ENCODE measurements around the gene NACC2.

Gene NACC2

DNA sequence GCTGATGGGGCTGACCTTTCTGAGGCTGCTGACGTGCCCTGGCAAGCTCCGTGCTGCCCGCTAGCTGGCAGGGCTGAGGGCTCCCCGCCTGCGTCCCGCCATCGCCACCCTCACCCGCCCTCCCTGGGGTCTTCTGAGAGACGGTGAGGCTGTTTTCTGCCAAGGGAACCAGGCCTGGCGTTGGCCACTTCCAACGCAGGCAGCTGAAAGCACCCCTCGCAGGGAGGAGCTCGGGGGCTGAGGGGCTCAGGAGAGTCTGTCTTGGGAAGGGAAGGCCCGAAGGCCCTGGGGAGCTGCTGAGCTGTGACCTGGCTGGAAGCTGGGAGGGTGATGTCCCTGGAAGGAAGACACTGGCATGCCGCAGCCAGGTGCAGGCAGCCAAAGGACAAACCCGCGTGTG is 33.3 kb upstream of the NACC2 start:
- DNase-seq = no peak

DNA sequence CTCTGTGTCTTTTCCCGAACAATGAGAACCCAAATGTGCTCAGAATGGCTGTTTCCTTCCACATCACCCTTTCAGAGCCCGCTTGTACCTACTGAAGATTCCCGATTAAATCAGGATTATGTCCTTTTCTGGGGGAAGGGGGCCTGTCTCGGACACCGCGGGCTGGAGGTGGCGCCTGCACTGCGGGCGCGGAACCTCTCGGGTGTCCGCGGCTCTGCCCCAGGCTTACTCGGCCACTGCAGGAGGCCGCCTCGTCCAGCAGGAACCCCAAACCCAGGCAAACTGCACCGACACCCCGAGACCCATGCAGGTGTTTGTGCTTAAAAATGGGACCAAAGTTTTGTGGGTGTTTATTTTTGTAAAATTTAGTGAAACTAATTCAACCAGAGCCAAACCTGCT is 32.2 kb upstream of the NACC2 start:
- no peak for DNase-seq

DNA sequence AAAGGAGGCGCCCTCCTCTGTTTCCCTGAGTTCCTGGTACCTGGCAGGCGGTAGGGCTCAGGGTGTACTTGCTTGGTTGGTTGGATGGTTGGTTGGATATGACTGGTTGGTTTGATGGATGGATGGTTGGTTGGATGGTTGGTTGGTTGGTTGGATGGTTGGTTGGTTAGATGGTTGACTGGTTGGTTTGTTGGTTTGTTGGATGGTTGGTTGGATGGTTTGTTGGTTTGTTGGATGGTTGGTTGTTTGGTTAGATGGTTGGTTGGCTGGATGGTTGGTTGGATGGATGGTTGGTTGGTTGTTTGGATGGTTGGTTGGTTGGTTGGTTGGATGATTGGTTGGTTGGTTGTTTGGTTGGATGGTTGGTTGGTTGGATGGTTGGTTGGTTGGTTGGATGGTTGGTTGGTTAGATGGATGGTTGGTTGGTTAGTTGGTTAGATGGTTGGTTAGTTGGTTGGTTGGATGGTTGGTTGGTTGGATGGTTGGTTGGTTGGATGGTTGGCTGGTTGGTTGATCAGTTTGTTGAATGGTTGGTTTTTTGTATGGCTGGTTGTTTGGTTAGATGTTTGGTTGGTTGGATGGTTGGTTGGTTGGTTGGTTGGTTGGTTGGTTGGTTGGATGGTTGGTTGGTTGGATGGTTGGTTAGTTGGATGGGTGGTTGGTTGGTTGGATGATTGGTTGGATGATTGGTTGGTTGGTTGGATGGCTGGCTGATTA is 30.0 kb upstream of the NACC2 start:
- no peak for DNase-seq

DNA sequence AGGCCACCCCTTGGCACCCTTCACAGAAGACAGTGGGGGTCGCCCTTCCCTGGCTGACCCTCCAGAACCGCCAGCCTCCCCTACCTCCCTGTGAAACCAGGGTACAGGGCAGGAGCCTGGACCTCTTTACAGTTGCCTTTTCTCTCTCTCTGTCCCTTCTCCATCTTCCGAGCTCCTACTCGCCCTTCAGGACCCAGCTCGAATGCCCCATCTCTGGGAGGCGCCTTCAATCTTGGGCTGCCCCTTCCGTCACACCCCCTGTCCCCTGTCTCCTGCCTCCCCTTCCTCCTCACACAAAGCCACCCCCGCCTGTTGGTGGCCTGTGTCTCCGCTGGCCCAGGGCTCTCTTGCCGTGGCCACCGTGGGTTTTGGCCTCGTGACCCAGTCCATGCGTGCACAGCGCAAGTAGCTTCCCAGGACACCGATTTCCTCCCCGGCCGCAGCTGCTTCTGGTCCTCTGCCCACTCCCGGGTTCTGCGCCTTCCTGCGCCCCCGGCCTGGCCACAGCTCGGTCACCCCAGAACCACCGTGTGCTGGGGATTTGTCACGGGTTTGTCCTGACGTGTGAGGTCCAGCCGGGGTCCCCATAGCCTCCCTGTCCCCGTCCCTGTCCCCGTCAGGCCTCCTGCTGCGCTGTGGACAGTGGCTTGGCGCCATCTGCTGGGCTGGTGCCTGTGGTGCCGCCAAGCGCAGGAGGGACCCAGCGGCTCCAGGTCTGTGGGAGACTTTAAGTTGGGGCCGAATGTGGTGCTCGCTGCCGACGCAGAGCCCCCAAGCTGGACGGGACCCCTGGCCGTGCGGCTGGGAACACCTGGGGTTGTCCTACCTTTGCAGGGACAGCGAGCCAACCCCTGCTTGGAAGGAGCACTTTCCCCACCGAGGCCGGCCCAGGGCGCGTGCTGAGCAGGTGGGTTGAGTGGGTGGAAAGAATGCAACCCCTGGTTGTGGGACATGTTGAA is 27.6 kb upstream of the NACC2 start:
- peak; percentile 67 to 79 for DNase-seq

DNA sequence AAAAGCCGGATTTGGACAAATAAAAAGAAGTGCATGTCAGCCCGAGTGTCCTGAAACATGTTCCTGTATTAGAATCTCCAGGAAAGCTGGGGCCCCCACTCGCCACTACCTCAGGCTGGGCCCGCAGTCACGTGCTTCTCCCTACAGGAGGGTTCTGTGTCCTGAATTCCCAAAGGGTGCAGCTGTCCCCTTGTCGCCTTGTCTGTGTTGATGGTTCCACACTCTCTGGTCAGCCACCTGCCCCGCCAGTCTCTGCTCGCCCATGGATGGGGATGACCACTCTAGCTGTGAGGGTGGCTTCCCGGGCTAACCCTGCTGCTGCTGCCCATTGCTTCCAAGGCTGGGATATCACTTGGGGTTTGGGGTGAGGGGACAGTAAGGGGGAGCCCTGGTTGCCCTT is 26.7 kb upstream of the NACC2 start:
- DNase-seq = no peak

DNA sequence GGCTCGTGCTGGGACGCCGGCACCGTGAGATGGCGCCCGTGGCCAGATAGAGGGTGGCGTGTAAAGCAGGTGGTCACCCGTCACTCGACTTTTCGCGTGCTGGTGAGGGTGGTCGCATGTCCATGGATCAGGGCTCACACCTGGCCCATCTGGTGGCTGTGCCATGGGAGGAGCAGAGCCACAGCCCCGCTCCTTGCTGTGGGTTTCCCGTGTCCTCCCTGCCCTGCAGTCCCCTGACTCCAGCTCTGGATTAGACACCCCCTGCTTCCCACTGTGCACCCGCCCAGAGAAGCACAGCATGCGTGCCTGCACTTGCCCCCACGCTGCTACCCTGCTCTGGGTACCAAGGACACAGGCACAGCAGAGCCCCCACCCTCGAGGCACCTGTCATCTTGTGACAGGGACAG is 25.4 kb upstream of the NACC2 start:
- DNase-seq = no peak

DNA sequence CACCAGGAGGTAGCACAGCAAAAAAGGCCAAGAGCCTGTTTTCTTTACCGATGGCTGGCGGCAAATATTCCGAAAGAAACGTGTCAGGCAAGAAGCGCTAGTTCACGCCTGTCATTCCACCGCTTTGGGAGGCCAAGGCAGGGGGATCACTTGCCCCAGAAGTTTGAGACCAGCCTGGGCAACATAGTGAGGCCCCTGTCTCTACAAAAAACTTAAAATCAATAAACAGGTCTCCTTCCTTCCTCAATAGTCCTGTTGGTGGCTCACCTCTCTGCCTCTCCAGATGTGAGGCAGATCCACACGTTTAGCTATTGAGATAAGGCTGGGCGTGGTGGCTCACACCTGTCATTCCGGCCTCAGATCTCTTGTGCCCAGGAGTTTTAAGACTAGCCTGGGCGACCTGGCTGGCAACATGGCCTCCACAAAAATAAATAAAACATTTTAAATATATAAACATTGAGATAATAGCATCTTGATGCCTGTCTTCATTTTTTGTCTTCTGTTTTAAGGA is 24.8 kb upstream of the NACC2 start:
- no peak for DNase-seq

DNA sequence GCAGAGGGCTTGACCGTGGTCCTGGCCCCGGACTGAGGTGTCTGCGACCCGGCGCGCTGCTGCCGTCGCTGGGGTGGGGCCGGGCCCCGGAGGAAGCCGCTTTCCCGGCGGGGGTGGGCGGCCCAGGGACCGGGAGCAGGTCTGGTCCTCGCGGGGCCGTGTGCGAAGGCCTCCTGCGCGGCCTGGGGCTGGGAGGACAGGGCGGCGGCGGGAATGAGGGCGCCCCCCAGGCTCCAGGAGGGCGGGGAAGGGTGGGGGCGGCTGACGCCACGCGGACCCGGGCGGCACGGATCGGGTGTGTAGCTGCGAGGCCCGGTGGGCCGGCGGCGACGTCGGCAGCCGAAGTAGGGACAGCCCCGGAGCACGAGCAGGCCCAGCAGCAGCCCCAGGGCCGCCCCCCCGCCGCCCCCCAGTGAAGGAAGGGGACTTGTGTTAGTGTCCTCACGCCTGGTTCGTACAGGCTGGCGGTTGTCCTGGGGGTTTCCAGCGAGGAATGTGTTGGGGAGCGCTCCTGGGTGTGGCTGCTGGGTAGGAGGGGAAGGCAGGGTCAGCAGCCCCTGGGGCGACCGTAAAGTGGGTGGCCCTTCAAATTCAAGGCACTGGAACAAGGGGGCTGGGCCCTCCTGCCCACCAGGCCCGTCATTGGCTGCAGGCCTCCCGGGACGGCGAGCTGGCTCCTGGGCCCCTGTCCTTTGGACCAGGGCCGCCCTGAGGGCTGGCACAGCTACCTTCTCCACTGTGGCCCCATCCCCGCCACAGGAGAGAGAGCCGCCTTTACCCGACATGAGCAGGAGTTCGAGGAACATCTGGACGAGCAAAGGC is 24.2 kb upstream of the NACC2 start:
- no peak for DNase-seq

DNA sequence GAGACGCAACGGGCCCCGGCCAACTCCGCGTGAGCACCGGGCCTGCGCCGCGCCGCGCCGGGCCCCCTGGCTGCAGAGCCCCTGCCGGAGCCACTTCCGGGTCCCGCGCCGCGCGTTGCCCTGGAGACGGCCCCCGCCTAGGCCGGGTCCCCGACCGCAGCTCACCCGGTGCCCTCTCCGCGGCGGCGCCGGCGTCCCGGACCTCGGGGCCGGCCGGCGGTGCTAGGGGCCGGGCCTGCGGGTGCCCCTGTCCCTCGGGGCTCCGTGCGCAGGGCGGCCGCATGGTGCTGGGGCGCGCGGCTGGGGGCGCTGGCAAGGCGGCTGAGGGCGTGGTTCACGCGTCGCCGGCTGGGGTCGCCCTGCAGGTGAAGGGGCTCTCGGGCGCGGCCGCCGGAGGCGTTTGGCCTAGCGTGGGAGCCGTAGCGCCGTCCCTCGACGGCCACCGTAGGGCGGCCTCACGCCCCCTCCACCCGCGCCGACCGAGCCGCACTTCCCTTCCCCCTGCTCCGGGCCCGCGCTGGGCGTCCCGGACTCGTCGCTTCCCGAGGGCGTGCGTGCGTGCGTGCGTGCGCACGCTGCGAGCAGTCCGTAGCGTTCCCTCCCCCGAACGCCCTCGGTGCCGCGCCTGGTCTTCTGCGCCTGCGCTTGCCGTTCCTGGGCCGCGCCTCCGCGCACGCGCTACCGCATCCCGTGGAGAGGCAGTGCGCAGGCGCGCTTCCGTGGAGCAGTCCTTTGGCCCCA is 23.4 kb upstream of the NACC2 start, which contains the start of gene TMEM250:
TMEM250 (minus strand) TSS at position 556 of the 741 bp plus-strand sequence. CDS start 1,975 bp downstream, outside the sequence.
- DNase-seq = peak; percentile 96 to 97

DNA sequence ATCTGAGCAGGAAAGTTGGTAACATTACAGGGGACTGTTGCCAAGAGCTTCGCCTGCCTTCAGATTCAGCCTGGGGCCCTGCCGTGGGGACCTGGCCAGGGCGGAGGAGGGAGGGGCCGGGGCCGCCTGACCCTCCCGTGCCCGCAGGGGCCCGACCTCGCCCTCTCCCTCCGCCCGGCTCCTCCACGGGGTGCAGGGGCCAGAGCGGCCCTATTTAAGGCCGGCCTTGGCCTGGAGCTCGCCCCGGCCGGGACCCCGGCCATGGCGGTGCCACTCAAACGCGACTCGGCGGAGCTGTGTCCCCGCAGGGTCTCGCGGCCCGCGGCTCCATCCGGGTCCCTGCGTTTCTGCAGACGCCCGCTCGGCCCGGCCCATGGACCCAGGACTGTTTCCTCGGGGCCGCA is 22.8 kb upstream of the NACC2 start:
- no peak for DNase-seq

DNA sequence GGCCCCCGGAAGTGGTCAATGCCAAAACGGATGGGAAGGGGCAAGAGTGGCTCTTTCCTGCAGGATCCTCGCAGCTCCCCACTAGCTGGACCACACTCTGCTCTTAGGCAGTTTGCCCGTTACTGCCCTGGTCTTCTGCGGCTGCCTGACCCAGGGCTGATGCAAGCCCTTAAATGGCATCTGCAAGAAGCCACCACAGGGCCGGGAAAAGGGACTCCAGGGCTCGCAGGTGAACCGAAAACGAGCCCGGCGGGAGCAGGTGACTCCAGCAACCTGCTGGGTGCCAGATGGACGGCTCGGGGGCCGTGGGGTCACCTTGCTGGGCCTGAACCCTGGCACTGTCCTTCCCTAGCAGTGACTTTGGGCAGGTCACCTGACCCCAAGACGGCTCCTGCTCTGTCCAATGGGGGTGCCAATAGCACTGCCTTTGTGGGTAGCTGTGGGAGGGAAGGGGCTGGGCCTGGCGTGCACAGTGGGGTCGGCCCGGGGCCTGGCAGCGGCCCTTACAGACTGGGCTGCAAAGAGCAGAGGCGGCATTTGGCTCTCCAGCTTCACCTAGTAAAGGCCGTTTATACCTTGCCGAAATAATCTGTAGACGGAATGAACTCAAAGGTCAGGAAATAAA is 22.3 kb upstream of the NACC2 start:
- no peak for DNase-seq

DNA sequence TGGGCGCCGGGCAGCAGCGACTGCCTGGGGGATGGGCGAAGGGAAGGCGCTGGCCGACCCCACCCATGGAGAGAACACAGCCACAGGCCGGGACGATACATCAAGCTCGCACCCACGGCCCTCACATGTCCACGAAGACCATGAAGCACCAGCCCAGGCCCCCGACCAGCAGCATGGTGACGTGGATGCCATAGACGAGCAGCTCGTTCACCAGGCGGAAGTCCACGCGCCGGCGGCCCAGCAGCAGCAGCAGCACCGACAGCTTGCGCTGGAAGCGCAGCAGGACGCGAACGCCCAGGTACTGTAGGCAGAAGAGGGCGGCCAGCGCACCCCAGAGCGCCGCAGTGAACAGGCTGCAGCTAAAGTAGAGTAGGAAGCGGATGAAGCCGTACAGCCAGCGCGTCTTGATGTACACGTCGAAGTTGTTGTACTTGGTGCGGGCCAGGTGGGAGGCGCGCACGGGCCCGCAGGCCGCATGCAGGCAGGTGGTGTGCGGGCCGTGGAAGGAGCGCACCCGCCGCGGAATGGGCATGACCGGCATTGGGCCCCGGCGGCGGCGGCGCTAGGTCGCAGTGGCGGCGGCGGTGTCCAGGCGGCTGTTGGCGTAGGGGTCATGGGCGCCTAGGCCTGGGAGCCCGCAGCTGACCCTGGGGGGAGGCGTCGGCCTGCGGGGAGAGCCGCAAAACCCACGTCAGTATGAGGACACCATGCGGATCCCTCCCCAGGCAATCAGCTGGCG is 21.4 kb upstream of the NACC2 start:
- no peak for DNase-seq

DNA sequence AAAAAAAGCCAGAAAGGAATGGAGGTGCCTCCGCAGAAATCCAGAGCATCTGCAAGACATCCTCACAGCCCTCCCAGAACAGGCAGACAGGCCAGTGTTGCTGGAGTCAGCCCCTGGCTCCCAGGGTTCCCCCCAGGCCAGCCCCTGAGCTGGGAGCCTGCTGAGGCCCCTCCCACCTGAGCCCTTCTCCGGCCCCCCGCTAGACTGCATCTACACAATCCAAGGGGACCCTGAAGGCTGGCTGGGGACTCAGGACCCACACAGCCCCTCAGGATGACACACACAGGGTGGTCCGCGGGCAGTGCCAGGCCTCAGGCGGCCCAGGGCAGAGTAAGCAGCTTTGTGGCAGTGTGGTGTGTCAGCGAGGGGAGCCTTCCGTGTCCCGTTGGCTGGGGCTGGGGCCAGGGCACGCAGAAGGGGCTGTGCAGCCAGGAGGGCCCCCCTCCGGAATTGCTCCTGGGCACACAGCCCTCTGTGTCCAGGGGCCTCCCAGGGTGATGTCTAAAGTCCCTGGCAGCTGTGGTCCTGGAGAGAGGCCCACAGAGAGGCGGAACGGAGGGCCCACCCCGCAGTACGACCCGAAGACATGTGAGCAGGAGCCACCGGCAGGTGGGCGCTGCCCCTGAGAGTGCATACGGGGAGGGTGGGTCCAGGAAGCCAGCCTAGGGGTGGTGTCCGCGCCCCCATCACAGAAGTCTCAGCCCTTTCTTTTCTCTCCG is 20.7 kb upstream of the NACC2 start:
- DNase-seq = no peak

DNA sequence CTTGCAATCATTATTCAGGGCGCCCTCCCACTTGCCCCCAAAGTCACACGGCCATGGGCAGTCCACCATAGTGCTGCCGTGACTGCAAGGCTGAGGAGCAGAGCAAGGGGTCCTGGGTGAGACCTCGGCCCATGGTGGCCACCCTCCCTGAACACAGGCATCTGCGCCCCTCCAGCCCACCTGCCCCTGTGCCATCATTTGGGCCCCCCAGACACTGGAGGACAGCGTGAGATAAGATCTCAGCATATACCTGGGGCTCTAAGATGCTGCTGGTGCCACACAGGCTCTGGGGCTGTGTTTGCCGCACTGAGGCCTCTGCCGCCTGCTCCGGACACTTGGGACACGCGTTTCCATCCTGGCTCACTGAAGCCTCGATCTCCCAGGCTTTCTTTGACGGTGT is 20.1 kb upstream of the NACC2 start:
- DNase-seq = no peak

DNA sequence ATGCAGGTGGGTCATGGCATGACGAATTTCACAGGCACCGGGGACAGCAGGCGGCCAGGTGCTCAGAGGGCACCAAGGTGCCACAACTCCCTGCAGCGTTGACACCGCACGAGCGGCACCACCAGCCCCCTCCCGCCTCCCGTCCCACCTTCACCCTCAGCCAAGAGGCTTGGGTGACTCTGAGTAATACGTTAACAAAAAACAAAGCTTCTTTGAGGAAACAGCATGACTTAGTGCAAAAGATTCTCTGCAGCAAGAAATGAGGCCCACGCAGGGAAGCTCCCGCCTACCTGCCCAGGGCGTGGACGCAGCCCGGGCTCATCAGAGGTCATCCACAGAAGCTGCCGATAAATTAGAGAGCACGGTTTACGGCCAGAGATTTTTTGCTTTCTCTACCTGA is 19.5 kb upstream of the NACC2 start:
- no peak for DNase-seq

DNA sequence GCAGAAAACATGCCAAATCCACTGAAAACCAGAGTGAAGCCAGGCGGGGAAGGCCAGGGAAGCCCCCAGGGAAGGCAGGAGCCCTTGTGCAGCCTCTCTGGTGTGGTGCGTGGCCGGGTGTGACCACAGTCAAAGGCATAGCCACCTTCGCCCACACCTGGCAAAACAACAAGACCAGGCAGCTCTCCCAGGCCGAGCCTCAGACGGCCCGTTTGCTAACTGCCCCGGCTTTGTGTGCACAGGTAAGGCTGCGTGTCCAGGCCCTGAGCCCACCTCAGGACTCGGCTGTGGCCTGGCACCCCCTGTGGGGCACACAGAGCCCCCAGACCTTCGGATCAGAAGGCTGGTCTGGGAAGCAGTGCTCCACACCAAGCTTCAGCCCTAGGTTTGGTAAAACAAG is 17.5 kb upstream of the NACC2 start:
- DNase-seq = no peak

DNA sequence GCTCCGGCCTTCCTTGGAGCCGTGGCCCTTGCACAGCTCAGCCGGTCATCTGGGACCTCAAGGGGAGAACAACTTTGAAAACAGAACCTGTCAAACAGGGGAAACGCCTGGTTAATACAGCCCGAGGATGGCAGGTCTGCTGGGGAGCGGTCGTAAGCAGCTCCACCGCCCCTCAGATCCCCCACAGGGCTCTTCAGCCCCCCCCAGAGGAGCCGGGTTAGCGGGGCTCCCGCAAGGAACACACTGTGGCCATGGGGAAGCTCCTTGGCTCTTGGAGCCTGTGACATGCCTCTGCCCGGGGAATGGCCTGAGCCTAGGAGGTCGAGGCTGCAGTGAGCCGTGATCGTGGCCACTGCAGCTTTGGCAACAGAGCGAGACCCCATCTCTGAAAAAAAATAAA is 16.8 kb upstream of the NACC2 start:
- no peak for DNase-seq

DNA sequence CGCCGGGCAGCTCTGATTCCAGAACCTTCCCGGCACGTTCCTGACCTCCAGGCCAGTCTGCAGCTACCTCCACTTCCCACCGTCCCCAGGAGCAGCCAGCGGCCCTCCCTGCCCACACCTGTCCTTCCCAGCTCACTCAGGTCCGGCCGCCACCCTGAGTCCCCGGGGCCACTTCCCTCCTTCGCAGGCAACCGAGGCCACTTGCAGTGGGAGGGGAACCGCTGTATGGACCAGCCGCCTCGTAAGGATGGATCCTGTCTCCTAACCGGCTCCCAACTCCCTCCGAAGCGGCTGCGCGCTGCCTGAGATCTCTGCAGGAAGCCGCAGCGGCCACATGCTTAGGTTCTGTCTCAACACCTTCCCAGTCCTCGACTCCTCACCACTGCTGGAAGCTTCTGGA is 16.1 kb upstream of the NACC2 start:
- no peak for DNase-seq

DNA sequence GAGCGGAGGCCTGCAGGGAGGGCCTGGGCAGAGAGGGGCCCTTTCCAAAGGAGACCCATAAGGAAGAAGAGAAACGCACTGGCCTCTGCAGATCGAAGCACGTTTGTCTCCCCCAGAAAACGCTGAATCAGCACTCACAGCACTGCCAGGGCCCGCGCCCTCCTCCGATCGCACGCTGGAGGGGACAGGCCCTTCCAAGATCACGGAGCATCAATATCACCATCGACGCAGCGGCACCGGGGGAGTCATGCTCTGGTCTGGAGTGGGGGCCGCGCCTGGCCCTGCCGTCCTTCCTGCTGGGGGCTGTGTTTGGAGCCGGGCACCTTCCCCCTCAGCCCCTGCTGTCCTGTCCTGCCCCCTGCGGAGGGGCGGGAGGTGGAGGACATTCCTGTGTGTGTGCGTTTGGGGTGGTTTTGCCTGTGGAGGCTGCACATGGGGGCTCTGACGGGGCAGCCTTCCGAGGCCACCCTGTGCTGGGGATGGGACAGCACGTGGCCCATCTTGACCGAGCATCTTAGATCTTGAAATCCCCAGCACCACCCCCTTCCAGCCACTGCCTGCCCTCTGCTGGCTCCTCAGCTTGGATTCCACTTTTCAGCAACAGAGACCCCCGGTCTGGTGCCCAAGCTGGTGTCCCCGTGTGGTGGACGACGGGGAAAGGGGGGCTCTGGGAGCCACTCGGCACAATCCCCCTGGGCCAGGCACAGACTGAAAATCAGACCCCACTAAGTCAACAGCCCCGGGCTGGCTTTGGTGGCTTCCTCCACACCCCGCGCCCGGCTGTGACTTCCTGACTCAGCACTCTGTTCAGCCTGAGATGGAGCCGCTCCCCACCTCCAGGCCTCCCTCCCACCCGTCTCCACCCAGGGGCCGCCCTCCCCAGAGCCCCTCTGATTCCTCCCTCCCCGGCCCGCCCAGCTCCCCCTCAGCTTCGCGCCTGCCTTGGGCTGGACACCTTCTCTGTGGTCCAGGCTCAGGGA is 15.3 kb upstream of the NACC2 start:
- DNase-seq = peak; percentile 38 to 40

All from stimulated activated CD4-positive, alpha-beta T cell treated with anti-CD3 and anti-CD28 coated beads, Interleukin-4, amount 100 ng/mL, for 4 hours (primary cell).